Measurements from ENCODE around the gene OTOP2.

DNA sequence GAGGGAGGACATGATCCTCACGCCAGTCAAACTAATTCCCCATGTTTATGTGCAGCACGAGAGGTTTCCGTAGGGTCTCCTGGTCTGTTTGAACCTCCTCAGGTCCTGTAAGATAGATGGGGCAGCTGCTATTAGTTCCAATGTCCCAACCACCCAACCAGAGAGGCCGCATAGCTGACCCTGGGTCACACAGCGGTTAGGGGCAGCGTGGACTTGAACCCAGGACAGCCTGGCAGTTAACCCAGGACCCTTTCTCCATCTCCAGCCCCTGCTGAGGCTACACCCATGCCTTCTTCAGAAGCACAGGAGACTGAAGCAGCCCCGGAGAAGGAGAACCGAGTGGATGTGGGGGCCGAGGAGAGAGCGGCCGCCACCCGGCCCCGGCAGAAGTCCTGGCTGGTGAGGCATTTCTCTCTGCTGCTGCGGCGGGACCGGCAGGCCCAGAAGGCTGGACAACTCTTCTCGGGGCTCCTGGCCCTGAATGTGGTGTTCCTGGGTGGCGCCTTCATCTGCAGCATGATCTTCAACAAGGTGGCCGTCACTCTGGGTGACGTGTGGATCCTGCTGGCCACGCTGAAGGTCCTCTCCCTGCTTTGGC, 17.2 kb downstream of the OTOP2 start:
- TF ChIP-seq POLR2AphosphoS5 (IDR thresholded peaks at IDR 0.05) (no peak), CTCF (IDR thresholded peaks at IDR 0.05) (no peak)
